Measurements from ENCODE around the gene SEC22B.
"Not testable (repeated sequence)": the region's sequence is repeated elsewhere in the genome, so short reads cannot be mapped to it uniquely, and the experiment has no call there.

The SEC22B gene

GRCh38 chr1:120112212-120112611 lies 64.1 kb downstream of the SEC22B start:
- DNase-seq: not testable (repeated sequence)

- DNase-seq: not testable (repeated sequence)
These were observed 64.5 kb downstream of the SEC22B start for GRCh38 chr1:120111771-120112170.

GRCh38 chr1:120111008-120111407 lies 65.3 kb downstream of the SEC22B start:
- DNase-seq: not testable (repeated sequence)

- not testable (repeated sequence) for DNase-seq
These were observed 66.7 kb downstream of the SEC22B start for GRCh38 chr1:120109656-120110055.

GRCh38 chr1:120109180-120109579 lies 67.1 kb downstream of the SEC22B start:
- DNase-seq: not testable (repeated sequence)

- not testable (repeated sequence) for DNase-seq
These were observed 71.0 kb downstream of the SEC22B start for GRCh38 chr1:120105288-120105687.

GRCh38 chr1:120103768-120104167 lies 72.6 kb downstream of the SEC22B start:
- DNase-seq: not testable (repeated sequence)

- DNase-seq: not testable (repeated sequence)
These were observed 74.7 kb downstream of the SEC22B start for GRCh38 chr1:120101593-120101992.

Data from NCI-H1436 (cell line).